ENCODE results near the gene METTL15. TPM values are rescaled to one million over a fixed set of nuclear protein-coding genes. Genes with fewer than 3 reads are reported as not detected.

Gene METTL15
- total and polyA plus RNA-seq, 2 of the 8 experiments (the other 6 are each of a cell fraction or from before 2014, with no cell fraction given) = 5.4 to 10.5 TPM

- no peaks in the 10 kb centered on the region for H3K79me2 ChIP-seq (ENCODE audit: control insufficient read depth in 1 of 2, insufficient read depth in 2 of 2, low read length in 2 of 2)
- no peak overlapping the region for H3K27ac ChIP-seq (ENCODE audit: low read depth, low read length)
- H3K14ac ChIP-seq (ENCODE audit: insufficient read length) = no peak overlapping the region
- no peak overlapping the region for H3K9ac ChIP-seq (replicated peaks in 1 of 4; ENCODE audit: extremely low read depth in 1 of 4, low read depth in 3 of 4, low read length in 3 of 4)
- H3K27me3 ChIP-seq (replicated peaks in 1 of 4; ENCODE audit: control insufficient read depth in 3 of 4, extremely low read depth in 1 of 4, insufficient read depth in 3 of 4, low read length in 3 of 4) = peaks cover 0 to 1% (median 0%) of the 10 kb centered on the region in 4 experiments; a peak in 1 of 7 replicates
- WGBS, 2 experiments (ENCODE audit: extremely low coverage in 1 of 2, insufficient coverage in 1 of 2, insufficient read length in 1 of 2, insufficient replicate concordance in 2 of 2, low coverage in 1 of 2, low lambda C conversion rate in 2 of 2, missing lambda C conversion rate in 1 of 2) = 85% methylated on average over 2 of the region's 2 CpGs; no CpG with 5 or more reads in 1 of the 2 experiments
- no peak overlapping the region for H2BK5ac ChIP-seq (ENCODE audit: low read depth, low read length)
- no peak overlapping the region for H2AK5ac ChIP-seq (ENCODE audit: low read depth, low read length)
- H2BK20ac ChIP-seq (ENCODE audit: low read length) = no peak overlapping the region
- no peak overlapping the region for H3K4ac ChIP-seq (replicated peaks; ENCODE audit: insufficient read length, low read depth, low read length)
- CTCF ChIA-PET (ENCODE audit: partially characterized antibody) = interaction anchor here (0.6 to 1.2 kb wide), 2 partner anchors 225 to 456 kb away, joined by 3 to 4 read pairs; no protein-coding TSS in a partner anchor
- no peaks in the 10 kb centered on the region for H4K20me1 ChIP-seq (replicated peaks in 1 of 2; ENCODE audit: control insufficient read depth in 1 of 2, insufficient read depth in 2 of 2, low read length in 2 of 2)
- H3K79me1 ChIP-seq (ENCODE audit: low read depth, low read length) = no peaks in the 10 kb centered on the region
- no peaks in the 10 kb centered on the region; a peak in 1 of 7 replicates for H3K4me1 ChIP-seq (replicated peaks in 1 of 4; ENCODE audit: control insufficient read depth in 3 of 4, insufficient read depth in 4 of 4, low read length in 3 of 4)
- no peak overlapping the region for H3K56ac ChIP-seq (replicated peaks; ENCODE audit: insufficient read length, low read depth, low read length)
- no peak overlapping the region for H4K5ac ChIP-seq (ENCODE audit: insufficient read length, low read depth, low read length)
- no peak for FAIRE-seq
- H2BK15ac ChIP-seq (ENCODE audit: low read length) = no peak overlapping the region
- H4K91ac ChIP-seq (replicated peaks; ENCODE audit: insufficient read length, low read length) = no peak overlapping the region
- H2BK120ac ChIP-seq (replicated peaks; ENCODE audit: low read depth, low read length) = no peak overlapping the region
- POLR2A ChIA-PET (ENCODE audit: partially characterized antibody) = no interaction called here
- no peaks in the 10 kb centered on the region for H3K36me3 ChIP-seq (ENCODE audit: control insufficient read depth in 2 of 4, insufficient read depth in 4 of 4, low read length in 3 of 4)
- no peak overlapping the region for H2BK12ac ChIP-seq (ENCODE audit: low read depth, low read length)
- H3K4me3 ChIP-seq (ENCODE audit: extremely low read depth in 1 of 4, insufficient read depth in 2 of 4, low read depth in 3 of 4, low read length in 4 of 4) = no peak overlapping the region
- DNase-seq (ENCODE audit: low read depth in 1 of 2, low spot score in 2 of 2) = no peak
- H3K23me2 ChIP-seq (ENCODE audit: low read depth, low read length) = no peaks in the 10 kb centered on the region
- H3K23ac ChIP-seq (ENCODE audit: insufficient read length) = no peak overlapping the region
- no peak overlapping the region for H3K4me2 ChIP-seq (ENCODE audit: insufficient read depth in 1 of 2, low read depth in 2 of 2, low read length in 2 of 2)
- no peaks in the 10 kb centered on the region; a peak in 2 of 4 replicates for H3K9me3 ChIP-seq (ENCODE audit: insufficient read depth in 2 of 2, low read depth in 1 of 2, low read length in 1 of 2)
- no peak overlapping the region for H2AFZ ChIP-seq (ENCODE audit: low read length)
- H4K8ac ChIP-seq (ENCODE audit: extremely low read depth, insufficient read depth, low read length) = no peak overlapping the region
- no peak overlapping the region for H3K18ac ChIP-seq (ENCODE audit: extremely low read depth, low read length)
- TF ChIP-seq SAP30 (IDR thresholded peaks at IDR 0.05; ENCODE audit: insufficient read depth, insufficient replicate concordance, low read length) = no peak
- TF ChIP-seq CBX5 (IDR thresholded peaks at IDR 0.05; ENCODE audit: low read depth, low read length) = no peak
- TF ChIP-seq GTF2F1 (IDR thresholded peaks at IDR 0.05; ENCODE audit: borderline replicate concordance, low read depth, low read length) = no peak
- no peak for TF ChIP-seq ZNF274 (IDR thresholded peaks at IDR 0.05; ENCODE audit: borderline replicate concordance, extremely low read depth, low read length)
Observed at GRCh38 chr11:28366549-28367346, 258.6 kb downstream of the METTL15 start.
